Stimulated activated CD4-positive, alpha-beta T cell treated with anti-CD3 and anti-CD28 coated beads, Interleukin-12 subunit alpha, Interleukin-12 subunit beta, amount 100 ng/mL, for 4 hours (primary cell): ENCODE measurements around the gene SASS6.
"Not testable (repeated sequence)": the region's sequence is repeated elsewhere in the genome, so short reads cannot be mapped to it uniquely, and the experiment has no call there.

ENCODE experiments used
- DNase-seq: peaks from one replicate; pipeline ENCODE4 v3.0.0-alpha.2; 2020

SASS6 gene

GRCh38 chr1:100107696-100108095 is 25.0 kb downstream of the SASS6 start:
- no peak for DNase-seq

GRCh38 chr1:100101564-100101963 is 31.2 kb downstream of the SASS6 start:
- DNase-seq, result no peak

GRCh38 chr1:100100202-100100601 is 32.5 kb downstream of the SASS6 start:
- no peak for DNase-seq

GRCh38 chr1:100090471-100090870 is 42.3 kb downstream of the SASS6 start:
- no peak for DNase-seq

- no peak for DNase-seq
Observed at GRCh38 chr1:100089082-100089481, 43.6 kb downstream of the SASS6 start.

GRCh38 chr1:100087396-100087795 is 45.3 kb downstream of the SASS6 start:
- DNase-seq, result no peak

GRCh38 chr1:100080331-100080730 is 52.4 kb downstream of the SASS6 start:
- DNase-seq, result no peak

- no peak for DNase-seq
Observed at GRCh38 chr1:100077531-100077930, 55.2 kb downstream of the SASS6 start.

GRCh38 chr1:100076744-100077143 is 56.0 kb downstream of the SASS6 start:
- no peak for DNase-seq

GRCh38 chr1:100076319-100076718 is 56.4 kb downstream of the SASS6 start:
- no peak for DNase-seq

GRCh38 chr1:100075773-100076172 is 57.0 kb downstream of the SASS6 start:
- no peak for DNase-seq

- no peak for DNase-seq
Observed at GRCh38 chr1:100074604-100075395, 57.9 kb downstream of the SASS6 start.

- DNase-seq, result no peak
Observed at GRCh38 chr1:100073531-100073930, 59.2 kb downstream of the SASS6 start.

GRCh38 chr1:100070201-100070939 is 62.4 kb downstream of the SASS6 start:
- DNase-seq, result no peak

GRCh38 chr1:100065969-100066227 is 66.8 kb downstream of the SASS6 start:
- DNase-seq, result no peak

- no peak for DNase-seq
Observed at GRCh38 chr1:100065183-100065968, 67.4 kb downstream of the SASS6 start.

- DNase-seq, result no peak
Observed at GRCh38 chr1:100061681-100062080, 71.0 kb downstream of the SASS6 start.

GRCh38 chr1:100053727-100054126 is 79.0 kb downstream of the SASS6 start:
- no peak for DNase-seq

- no peak for DNase-seq
Observed at GRCh38 chr1:100053119-100053518, 79.6 kb downstream of the SASS6 start.

- DNase-seq, result no peak
Observed at GRCh38 chr1:100051893-100052292, 80.8 kb downstream of the SASS6 start.

GRCh38 chr1:100051401-100051800 is 81.3 kb downstream of the SASS6 start:
- DNase-seq, result no peak

GRCh38 chr1:100050139-100050538 is 82.6 kb downstream of the SASS6 start:
- no peak for DNase-seq

GRCh38 chr1:100047235-100047708 is 85.5 kb downstream of the SASS6 start:
- not testable (repeated sequence) for DNase-seq

GRCh38 chr1:100045206-100045605 is 87.5 kb downstream of the SASS6 start:
- no peak for DNase-seq
